Type B pancreatic cell (in vitro differentiated cells): ENCODE data around the gene SHMT2. TPM values are rescaled to one million over a fixed set of nuclear protein-coding genes. Genes with fewer than 3 reads are reported as not detected.

Experiments
- DNase-seq: peaks from one replicate; pipeline ENCODE4 v3.0.0; 2021; ENCODE audit warnings: mixed read lengths; ENCODE audit not compliant: unreplicated experiment; ENCODE audit errors: extremely low spot score
- H3K27ac Mint-ChIP-seq: 2 replicates; pipeline ENCODE4 v1.8.0; 2021; ENCODE audit warnings: mild to moderate bottlenecking, mixed read lengths
- H3K27me3 Mint-ChIP-seq: 2 replicates; pipeline ENCODE4 v1.8.0; 2021; ENCODE audit warnings: mixed read lengths
- H3K36me3 Mint-ChIP-seq: 2 replicates; pipeline ENCODE4 v1.8.0; 2021; ENCODE audit warnings: mixed read lengths
- H3K4me1 Mint-ChIP-seq: one replicate; pipeline ENCODE4 v1.8.0; 2021; ENCODE audit warnings: mixed read lengths; ENCODE audit not compliant: unreplicated experiment
- H3K4me3 Mint-ChIP-seq: 2 replicates; pipeline ENCODE4 v1.8.0; 2021; ENCODE audit warnings: mild to moderate bottlenecking, mixed read lengths
- H3K9me3 Mint-ChIP-seq: 2 replicates; pipeline ENCODE4 v1.8.0; 2021; ENCODE audit warnings: mixed read lengths
- total RNA-seq: library from RNA; stranded (reverse); gene quantifications from 2 replicates; pipeline ENCODE4 v1.2.1, GENCODE V29; 2021; ENCODE audit warnings: low replicate concordance
- TF ChIP-seq, protein P1 (sequence below): fragments of 200-600 bp; sonication (generic); conservative IDR thresholded peaks from 2 replicates; pipeline ENCODE4 v1.5.0; 2021; ENCODE audit warnings: antibody characterized with exemption, mild to moderate bottlenecking

The SHMT2 gene
- total RNA-seq, 1 donor from 2014 or later: 131 TPM

DNA sequence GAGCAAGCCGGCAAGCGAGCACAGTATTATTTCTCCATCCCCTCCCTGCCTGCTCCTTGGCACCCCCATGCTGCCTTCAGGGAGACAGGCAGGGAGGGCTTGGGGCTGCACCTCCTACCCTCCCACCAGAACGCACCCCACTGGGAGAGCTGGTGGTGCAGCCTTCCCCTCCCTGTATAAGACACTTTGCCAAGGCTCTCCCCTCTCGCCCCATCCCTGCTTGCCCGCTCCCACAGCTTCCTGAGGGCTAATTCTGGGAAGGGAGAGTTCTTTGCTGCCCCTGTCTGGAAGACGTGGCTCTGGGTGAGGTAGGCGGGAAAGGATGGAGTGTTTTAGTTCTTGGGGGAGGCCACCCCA is 16.8 kb upstream of the SHMT2 start:
- Mint-ChIP-seq H3K4me3 (no peak overlapping the region), H3K9me3 (no peaks in the 10 kb centered on the region), H3K27ac (no peak overlapping the region), H3K27me3 (peaks cover 35% of the 10 kb centered on the region), H3K36me3 (no peaks in the 10 kb centered on the region), H3K4me1 (peaks cover 32% of the 10 kb centered on the region)
- TF ChIP-seq, protein P1, sequence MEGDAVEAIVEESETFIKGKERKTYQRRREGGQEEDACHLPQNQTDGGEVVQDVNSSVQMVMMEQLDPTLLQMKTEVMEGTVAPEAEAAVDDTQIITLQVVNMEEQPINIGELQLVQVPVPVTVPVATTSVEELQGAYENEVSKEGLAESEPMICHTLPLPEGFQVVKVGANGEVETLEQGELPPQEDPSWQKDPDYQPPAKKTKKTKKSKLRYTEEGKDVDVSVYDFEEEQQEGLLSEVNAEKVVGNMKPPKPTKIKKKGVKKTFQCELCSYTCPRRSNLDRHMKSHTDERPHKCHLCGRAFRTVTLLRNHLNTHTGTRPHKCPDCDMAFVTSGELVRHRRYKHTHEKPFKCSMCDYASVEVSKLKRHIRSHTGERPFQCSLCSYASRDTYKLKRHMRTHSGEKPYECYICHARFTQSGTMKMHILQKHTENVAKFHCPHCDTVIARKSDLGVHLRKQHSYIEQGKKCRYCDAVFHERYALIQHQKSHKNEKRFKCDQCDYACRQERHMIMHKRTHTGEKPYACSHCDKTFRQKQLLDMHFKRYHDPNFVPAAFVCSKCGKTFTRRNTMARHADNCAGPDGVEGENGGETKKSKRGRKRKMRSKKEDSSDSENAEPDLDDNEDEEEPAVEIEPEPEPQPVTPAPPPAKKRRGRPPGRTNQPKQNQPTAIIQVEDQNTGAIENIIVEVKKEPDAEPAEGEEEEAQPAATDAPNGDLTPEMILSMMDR: no peak
- no peak for DNase-seq

- Mint-ChIP-seq H3K4me1 (peaks cover 32% of the 10 kb centered on the region), H3K27ac (peak overlapping the region; percentile 97), H3K4me3 (peak overlapping the region; percentile 76), H3K9me3 (no peaks in the 10 kb centered on the region), H3K36me3 (no peaks in the 10 kb centered on the region), H3K27me3 (peaks cover 40% of the 10 kb centered on the region)
- peak; percentile 90 for DNase-seq
- TF ChIP-seq, protein P1: peak; percentile 92
These were observed 16.3 kb upstream of the SHMT2 start for GRCh38 chr12:57213058-57213715.

DNA sequence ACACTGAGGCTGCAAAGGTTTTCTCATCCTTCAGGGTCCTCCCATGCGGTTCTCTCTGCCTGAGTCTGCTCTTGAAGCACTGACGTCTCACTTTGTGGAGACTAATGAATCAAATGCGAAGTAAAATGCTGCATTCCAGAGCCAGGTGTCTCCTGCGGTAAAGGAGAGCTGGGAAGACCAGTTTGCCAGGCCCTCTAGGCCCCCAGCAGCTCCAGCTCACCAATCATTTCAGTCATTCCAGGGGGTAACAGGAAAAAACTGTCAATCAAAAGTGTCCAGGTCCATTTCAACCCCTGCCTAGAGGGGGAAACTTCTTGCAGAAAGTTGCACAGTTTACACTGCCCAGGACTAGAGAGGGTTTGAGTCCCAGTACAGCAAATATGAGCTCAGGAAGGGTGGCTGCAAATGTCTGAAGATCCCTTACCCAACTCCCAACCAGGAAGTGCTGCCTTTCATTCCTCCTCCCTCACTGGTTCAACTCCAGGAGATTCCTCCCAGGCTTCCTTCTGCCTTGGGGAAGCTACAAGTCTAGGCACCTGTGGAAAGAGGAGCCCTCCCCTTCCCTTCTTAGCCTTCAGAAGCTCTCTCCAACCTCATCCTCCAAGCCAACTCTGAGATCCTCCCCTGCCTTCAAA is 15.6 kb upstream of the SHMT2 start:
- peak overlapping the region; percentile 76 for H3K4me3 Mint-ChIP-seq
- no peaks in the 10 kb centered on the region for H3K36me3 Mint-ChIP-seq
- peaks cover 39% of the 10 kb centered on the region for H3K4me1 Mint-ChIP-seq
- H3K27ac Mint-ChIP-seq: peak overlapping the region; percentile 97
- peaks cover 47% of the 10 kb centered on the region for H3K27me3 Mint-ChIP-seq
- DNase-seq: no peak
- H3K9me3 Mint-ChIP-seq: no peaks in the 10 kb centered on the region
- TF ChIP-seq, protein P1: no peak

DNA sequence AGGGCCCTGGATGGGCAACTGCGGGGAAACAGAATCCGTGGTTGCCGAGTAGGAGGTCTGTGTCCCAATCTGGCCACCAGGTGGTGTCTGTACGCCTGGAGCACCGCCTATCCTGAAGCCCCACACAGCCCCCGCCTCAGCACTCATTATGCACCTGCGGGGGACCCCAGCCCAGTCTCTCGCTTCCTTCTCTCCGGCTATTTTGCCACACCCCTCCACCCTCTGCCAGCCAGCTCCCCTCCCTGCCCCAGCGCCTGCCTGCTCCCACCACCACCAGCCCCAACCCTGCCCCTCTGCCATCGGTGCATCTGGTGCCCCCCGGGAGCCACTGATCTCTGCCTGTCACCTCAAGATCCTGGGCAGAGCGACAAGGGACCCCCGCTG is 15.1 kb upstream of the SHMT2 start:
- Mint-ChIP-seq H3K36me3 (no peaks in the 10 kb centered on the region), H3K4me1 (peaks cover 44% of the 10 kb centered on the region), H3K9me3 (no peaks in the 10 kb centered on the region), H3K4me3 (peak overlapping the region; percentile 86), H3K27me3 (peaks cover 52% of the 10 kb centered on the region), H3K27ac (peak overlapping the region; percentile 97)
- TF ChIP-seq, protein P1: peak; percentile 85
- DNase-seq: no peak

- no peak for DNase-seq
- Mint-ChIP-seq H3K36me3 (no peaks in the 10 kb centered on the region), H3K27me3 (peaks cover 57% of the 10 kb centered on the region), H3K4me3 (peak overlapping the region; percentile 86), H3K4me1 (peaks cover 50% of the 10 kb centered on the region), H3K27ac (peak overlapping the region; percentile 97), H3K9me3 (no peaks in the 10 kb centered on the region)
- TF ChIP-seq, protein P1: no peak
These were observed 14.4 kb upstream of the SHMT2 start for GRCh38 chr12:57215065-57215464.
